Kasumi-1 (cell line): Measurements from ENCODE around the gene MPP7.

Experiments used
- DNase-seq, 2 experiments: peaks; one replicate each; lab custom pipeline; 2025; lab: John Stamatoyannopoulos, UW

Gene MPP7

GRCh38 chr10:28305553-28305952 lies 2.7 kb upstream of the MPP7 start:
- DNase-seq = no peak

GRCh38 chr10:28304032-28304571 lies 1.2 kb upstream of the MPP7 start:
- DNase-seq = no peak

GRCh38 chr10:28302012-28302637 lies 739 bp downstream of the MPP7 start:
- peak; percentile 11 to 34 for DNase-seq

- DNase-seq = peak; percentile 23 to 24
These were observed 2.8 kb downstream of the MPP7 start for GRCh38 chr10:28300027-28300426.

DNA sequence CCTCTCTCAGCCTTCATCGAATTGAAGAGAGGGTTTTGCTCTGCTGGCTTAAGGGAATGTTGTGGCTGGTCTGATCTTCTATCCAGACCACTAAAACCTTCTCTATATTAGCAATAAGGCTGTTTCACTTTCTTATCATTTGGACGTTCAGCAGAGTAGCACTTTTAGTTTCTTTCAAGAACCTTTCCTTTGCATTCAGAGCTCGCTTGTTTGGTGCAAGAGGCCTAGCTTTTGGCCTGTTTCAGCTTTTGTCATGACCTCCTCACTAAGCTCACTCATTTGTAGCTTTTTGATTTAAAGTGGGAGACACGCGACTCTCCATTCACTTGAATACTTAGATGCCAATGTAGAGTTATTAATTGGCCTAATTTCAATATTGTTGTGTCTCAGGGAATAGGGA lies 3.9 kb downstream of the MPP7 start:
- no peak for DNase-seq

DNA sequence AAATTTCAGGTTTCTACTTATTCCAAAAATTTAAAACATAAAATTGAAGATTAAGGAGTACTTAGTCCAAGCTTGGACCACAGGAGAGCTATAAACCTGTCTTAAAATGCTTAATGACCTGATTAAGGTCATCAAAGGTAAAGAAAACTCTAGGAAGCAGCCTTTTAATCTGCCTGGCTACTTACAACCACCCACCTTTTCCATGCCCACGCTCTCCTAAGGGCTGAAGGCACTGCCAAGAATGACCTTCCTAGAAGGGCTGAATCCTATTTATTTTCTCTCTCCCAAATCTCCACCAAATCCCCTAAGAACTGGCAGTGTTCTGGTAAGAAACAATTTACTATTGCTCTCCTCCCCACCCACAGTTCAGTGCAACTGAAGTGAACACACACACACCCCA lies 6.8 kb downstream of the MPP7 start:
- DNase-seq = no peak

DNA sequence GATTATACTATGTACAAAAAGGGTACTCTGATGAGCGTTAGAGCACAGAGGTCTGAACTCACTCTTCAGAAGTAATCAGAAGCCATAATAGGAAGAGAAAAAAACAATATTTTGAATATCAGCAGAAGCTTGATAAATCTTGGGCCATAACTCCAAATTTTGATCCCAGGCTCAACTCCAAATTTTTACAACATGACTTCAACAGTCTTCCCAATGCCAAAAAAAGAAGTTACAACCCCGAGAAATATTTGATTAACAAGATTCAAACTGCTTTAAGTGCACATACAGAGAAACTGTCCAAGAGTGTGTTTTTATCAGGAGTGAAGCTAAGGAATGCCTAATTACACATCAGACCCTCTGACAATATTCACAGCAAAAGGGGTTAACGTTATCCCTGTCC lies 7.5 kb downstream of the MPP7 start:
- no peak for DNase-seq

- DNase-seq = no peak
These were observed 8.1 kb downstream of the MPP7 start for GRCh38 chr10:28294809-28295208.

DNA sequence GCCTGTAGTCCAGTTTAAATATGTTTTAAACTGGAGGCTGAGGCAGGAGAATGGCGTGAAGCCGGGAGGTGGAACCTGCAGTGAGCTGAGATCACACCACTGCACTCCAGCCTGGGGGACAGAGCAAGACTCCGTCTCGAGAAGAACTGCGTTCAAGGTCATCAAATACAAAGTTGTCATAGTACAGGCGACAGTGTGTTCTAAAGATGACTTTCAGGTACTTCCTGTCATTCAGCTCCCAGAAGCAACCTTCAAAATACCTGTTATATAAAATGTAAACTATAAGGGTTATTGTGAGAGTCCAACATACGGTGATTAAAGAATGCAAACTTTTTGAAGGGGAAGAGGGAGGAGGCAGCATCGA lies 8.7 kb downstream of the MPP7 start:
- no peak for DNase-seq

DNA sequence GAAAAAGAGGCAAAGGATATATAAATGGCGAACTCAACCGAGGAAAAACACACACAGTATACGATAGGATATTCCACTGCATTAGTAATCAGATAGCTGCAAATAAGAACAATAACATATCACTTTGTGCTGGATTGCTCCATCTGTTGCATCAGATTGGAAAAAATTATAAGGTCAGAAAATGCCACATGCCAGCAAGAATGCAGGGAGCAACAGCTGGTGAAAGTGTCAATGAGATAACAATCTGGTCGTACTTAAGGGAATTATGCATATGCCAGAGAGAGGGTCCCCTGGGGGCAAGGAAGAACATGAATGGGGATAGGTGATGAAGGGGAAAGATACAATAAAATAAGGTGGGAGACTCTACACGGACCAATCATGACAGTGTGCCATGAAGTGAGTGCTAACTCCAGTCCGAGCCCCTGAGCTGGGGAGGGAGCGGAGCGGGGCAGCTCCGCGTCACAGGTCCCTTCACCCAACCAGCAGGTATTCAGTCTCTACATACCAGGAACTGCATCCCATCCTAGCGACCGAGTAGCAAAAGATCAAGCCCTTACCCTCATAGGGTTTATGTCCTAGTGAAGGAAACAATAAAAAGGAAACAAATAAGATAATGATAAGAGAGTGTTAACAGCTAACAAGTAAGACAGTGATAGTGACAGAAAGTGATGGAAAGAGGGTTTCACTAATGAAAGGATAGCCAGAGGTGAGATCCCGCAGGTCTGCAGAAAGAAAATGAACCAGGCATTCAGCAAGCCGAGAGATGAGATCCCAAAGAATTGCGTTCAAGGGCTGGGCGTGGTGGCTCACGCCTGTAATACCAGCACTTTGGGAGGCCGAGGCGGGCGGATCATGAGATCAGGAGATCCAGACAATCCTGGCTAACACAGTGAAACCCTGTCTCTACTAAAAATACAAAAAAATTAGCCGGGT lies 9.4 kb downstream of the MPP7 start:
- DNase-seq = no peak

DNA sequence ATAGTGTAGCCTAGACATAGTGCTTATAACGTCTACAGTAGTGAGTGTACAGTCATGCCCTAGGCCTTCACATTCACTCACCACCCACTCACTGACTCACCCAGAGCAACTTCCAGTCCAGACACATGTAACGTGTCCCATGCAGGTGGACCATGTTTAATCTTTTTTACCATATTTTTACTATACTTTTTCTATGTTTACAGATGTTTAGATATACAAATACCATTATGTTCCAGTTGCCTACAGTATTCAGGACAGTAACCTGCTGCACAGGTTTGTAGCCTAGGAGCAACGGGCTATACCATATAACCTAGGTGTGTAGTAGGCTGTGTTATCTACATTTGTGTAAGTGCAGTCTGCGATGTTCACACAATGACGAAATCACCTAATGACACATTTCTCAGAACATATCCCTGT lies 11.0 kb downstream of the MPP7 start:
- DNase-seq = no peak

GRCh38 chr10:28285816-28286215 lies 17.0 kb downstream of the MPP7 start:
- DNase-seq = no peak

DNA sequence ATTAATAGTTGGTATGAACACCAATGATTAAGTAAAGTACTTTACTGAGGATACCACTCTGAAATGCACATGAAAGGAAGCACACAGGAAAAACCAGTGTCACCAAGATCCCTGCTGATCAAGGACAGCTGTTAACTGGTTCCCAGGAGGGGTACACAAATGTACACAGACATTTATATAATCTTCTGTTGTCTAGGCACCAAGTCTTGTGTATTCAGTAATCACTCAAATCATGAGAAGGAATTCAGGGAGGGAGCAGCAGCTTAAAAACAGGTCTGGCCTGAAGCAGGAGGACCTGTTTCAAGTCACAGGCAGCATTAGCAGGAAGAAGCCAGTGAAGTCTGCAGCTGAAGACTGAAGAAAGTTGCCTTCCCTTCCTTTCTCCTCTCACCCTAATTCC lies 18.7 kb downstream of the MPP7 start:
- no peak for DNase-seq

DNA sequence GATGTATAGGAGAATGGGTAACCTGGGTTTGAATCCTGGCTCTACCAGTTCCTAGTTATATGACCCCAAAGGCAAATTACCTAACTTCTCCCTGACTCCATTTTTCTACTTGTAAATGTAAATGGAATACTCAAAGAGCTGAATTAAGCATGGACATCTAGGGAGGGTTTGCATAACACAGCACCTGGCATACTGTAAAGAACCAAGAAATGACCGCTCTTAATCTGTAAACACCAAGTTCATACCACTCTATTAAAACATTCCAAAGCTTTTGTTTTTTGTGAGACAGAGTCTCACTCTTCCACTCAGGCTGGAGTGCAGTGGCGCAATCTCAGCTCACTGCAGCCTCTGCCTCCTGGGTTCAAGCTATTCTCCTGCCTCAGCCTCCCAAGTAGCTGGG lies 19.6 kb downstream of the MPP7 start:
- DNase-seq = no peak

- DNase-seq = no peak
These were observed 20.5 kb downstream of the MPP7 start for GRCh38 chr10:28282336-28282735.

DNA sequence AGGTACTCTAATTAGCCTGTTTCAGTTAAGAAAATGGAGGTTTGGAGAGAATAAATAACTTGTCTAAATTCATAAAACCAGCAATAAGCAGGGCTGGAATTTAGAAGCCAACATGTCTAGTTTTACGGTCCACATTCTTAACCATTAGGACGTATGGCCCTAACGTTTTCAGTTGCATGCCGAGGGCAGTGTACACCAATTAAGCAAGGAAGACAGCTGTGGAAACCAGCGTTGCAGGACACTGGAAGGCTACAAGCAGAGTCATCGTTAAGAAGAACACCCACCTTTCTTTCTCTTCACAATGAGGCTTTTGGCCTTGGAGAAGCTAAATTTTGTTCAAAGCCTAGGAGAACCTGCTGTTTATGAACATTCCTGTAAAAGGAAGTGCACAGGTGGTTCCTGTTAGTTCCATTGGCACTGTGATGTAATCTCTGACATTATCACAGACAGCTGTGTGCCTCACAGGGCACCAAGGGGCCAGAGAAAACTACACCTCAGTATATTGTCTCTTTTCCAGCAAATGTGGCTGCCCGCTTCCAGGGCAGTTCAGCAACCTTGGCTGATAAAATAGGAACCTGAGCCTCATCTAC lies 21.0 kb downstream of the MPP7 start:
- no peak for DNase-seq

GRCh38 chr10:28280652-28281051 lies 22.2 kb downstream of the MPP7 start:
- no peak for DNase-seq

DNA sequence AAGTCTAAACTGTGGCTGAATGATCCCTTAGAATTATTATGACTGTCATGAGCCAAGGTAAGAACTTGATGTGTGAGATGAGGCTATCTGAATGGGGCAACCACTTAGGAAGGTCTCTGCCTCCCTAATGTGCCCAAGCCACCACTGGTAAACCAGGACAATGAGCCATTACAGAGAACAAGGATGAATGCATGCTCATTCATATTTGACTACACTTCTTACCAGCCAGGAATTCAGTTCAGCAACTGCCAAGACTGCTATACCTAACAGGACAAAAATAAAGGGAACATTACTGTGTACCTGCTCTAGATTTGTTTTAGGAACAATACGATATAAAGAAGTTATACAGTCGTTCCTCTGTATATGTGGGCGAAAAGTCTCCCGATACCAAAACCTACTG lies 23.0 kb downstream of the MPP7 start:
- DNase-seq = no peak

DNA sequence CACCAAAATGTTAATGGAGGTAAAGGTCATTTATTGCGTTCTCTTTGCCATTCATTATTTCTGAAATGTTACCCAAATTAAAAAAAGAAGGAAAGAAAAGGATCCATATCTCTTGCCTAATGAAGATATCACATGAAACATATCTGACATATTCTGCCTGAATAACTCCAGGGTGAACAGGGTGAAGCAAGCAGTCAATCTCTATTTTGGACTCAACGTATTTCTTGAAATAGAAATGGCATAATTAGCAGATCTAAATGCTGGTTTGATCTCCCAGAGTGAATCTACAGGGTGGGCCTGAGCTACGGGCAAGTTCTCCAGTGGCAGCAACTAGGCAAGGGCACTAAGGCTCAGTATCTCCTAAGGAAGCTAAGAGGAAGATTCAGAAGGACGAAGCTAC lies 24.0 kb downstream of the MPP7 start:
- DNase-seq = no peak

DNA sequence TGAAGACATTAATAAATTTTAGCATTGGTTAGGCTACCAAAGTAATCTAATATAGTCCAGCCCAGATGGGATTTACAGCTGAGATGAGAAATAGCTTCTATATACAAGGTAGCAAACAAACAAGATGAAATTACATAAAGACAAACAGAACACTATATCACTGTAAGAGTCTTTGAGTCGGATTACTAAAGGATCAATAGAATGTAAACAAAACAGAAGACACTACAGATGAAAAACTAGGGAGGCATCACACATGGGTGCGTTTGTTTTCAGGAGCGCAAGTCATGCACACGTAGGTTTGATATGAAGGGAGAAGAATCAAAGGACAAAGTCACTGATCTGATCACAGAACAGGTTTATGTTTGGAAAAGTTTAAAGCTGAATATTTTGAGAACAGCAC lies 26.5 kb downstream of the MPP7 start:
- DNase-seq = no peak

- DNase-seq = no peak
These were observed 28.4 kb downstream of the MPP7 start for GRCh38 chr10:28274475-28274874.

DNA sequence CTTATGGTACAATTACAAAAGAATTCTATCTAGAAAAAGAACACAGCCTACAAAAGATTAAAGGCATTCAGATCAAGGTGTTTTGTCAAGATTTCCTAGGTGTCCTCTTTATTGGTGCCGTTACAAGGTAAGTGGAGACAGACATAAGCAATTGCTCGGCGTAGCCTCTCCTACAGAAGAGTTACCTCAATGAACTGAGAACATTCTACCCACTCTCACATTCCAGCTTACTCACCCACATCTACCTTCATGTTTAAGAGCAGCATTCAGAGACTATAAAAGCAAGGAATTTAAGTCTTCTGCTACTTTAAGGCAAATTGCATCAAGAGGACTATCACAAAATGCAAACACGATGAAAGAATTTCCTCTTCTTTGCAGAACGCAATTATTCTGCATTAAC lies 29.5 kb downstream of the MPP7 start:
- no peak for DNase-seq

DNA sequence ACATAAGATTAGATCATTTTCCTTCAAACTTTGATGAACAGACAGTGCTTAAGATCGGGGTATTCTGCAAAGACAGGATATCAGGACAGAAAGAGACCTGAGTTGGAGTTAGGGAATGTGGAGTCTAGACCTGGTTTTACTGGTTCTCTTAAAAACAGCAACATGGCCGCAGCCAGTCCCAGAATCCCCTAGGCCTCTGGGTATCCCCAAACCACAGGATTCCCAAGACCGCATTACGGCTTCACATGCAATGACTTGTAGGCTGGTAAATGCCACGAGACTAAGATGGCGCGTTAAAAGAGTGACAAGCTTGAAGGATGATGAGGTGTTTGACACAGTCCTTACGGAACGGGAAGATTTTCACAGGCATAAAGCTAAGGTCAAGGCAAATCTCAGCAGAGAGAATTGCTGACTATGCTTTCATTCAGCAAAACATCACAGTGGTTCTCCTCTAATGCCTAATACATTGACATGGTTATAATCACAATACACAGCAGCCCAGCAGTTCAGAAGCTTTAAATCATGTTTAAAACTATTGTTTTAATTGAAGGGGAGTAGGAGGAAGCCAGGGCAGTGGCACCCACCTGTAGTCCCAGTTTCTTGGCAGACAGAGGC lies 32.9 kb downstream of the MPP7 start:
- no peak for DNase-seq
